Ecto neural progenitor cell (in vitro differentiated cells): ENCODE measurements around the gene HIF3A.
A peak's percentile ranks its signal among the peaks of the same experiment; 100 is the strongest.
"Not testable (repeated sequence)": the region's sequence is repeated elsewhere in the genome, so short reads cannot be mapped to it uniquely, and the experiment has no call there.

Source experiments
- DNase-seq: peaks from one replicate; pipeline ENCODE4 v3.0.0-alpha.2; 2018; ENCODE audit warnings: low spot score

Gene HIF3A

DNA sequence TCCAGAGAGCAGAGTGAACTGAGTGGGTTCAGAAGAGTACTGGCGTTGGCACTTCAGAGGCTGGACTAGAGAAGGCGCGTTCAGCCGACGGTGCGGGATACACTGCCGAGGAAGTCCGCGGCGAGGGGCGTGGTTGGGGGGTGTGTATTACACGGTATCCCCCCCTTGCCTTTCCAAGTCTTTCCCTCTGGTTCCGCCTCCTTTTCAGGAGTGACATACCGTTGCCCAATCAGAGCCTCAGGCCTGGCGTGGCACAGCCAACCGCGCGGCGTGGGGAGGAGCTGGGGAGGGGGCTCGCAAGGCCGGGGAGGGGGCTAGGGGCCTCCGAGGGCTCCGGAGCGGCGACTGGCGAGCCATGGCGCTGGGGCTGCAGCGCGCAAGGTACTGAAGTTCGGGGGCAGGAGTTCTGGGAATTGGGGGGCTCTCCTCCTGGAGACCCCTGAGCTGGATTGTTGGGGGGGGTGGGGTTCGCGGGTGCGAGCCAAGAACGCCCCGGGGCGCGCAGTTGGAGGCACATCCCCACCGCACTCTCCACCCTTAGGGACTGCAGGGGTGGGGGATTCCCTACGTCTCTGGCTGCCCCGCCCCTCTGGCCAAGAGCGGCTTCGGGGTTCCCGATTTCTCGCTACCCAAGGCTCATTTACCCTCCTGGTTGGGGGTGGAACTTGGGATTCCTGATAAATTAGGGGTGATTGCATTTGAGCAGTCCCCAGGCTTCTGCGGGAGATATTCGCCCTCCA is at the start of gene HIF3A:
TSS of gene HIF3A (plus strand) at position 321 of the 740 bp plus-strand sequence. CDS start at position 356, 35 bp downstream.
- DNase-seq: peak; percentile 94

DNA sequence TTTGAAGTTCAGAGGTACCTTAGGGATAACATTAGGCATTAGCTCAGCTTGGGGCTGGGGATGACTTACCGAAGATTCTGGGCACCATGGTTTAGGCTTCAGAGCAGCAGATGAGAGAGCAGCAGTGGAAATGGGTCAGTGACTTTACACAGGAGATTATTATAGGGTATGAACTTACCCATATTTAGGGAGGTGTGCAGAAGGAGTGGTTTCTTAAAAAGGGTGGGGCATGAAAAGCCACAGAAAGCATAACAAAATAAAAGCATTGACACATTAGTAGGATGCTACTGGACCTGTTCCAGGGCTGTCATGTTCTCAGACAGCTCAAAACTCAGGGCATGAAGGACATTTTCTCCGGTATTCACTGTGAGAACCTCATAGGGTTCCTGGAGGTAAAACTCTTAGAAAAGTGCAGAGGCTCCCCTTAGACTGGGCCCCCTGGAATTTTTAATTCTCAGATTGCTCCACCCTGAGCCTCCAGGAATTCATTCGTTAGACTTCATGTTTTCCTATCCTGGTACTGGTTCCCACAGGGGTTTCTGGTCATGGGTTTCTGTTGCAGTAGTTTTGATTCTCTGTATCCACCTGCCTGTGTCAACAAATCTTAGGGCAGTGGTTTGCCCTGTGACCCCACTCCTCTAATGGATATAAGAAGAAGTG is 46.6 kb upstream of the HIF3A start:
- DNase-seq: no peak

DNA sequence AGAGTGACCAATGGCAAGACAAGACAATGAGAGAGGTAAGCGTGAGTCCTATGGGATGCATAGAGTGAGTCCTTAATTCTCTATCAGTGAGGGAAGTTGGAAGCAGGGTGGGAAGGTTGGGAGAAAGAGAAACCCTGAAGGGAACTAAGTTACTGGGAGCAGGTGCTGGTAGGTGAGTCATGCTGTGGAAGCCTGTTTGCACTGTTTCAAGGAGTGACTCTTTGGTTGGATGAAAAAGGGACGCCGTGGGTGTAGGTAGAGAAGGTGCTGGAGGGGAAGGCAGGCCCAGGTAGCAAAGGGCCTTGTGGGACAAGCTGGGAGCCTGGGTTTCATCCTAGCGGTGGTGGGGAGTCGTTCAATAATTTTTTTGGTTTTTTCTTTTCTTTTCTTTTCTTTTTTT is 45.4 kb upstream of the HIF3A start:
- no peak for DNase-seq

DNA sequence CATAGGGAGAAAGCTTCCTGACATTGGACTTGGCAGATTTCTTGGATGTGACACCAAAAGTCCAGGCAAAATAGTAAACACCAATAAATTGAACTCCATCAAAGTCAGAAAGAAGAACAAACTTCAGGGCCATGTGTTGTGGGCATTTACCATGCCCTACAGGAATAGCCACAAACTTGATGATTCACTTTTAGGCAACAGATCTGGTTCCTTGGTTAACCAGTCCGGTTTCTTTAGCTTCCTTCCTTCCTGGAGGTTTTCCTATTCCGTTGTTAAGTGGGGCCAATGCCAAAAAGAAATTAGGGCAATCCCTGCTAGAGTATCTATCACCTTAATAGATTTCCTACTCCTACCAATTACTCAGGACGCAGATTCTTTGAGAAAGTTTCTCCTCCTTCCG is 42.1 kb upstream of the HIF3A start:
- DNase-seq: no peak

DNA sequence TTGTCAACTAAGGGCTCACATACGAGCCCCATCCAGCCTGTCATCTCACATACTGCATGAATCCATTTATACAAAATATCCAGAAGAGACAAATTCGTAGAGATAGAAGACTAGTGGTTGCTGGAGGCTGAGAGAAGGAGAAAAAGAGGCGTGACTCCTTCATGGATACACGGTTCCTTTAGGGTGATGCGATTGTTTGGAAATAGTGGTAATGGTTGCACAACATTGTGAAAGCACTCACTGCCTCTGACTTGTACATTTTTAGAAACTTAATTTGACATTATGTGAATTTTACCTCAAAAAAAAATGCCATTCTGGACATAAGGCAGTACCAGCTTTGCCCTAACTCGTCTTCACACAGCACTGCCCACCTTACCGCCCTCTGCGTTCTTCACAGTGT is 40.0 kb upstream of the HIF3A start:
- DNase-seq: no peak

DNA sequence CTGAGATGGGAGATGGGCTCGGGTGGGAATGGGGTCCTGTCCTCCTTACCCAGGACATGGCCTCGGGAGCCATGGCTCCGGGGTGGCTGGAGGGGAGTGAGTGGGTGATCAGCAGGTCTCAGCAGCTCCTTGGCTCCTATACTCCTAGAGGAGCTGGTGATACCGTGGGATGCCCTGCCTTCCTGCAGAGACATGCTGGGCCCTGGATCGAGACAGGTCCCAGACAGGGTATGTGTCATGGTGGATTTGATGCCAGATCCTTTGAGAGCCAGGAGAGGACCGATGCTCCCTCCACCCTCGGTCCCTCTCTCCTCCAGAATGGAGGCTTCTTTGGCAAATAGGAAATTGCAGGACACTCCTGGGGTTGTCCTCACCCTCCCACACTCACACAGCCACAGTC is 35.3 kb upstream of the HIF3A start:
- not testable (repeated sequence) for DNase-seq

DNA sequence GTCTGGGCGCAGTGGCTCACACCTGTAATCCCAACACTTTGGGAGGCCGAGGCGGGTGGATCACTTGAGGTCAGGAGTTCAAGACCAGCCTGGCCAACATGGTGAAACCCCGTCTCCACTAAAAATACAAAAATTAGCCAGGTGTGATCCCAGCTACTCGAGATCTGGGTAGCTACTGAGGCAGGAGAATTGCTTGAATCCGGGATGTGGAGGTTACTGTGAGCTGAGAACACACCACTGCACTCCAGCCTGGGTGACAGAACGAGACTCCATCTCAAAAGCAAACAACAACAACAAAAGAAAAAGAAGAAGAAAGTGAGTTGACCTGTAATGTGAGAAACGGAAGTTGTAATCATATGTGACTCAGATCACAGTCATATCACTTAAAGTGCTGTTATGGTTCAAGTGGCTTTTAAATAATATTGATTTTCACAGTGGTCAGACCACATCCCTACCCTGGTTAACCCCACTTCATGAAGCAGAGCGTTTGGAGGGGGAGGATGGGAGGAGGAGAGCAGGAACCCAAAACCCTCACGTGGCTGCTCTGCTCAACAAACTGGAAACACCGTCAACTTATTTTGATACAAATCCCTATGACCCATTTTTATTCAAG is 34.1 kb upstream of the HIF3A start:
- not testable (repeated sequence) for DNase-seq

DNA sequence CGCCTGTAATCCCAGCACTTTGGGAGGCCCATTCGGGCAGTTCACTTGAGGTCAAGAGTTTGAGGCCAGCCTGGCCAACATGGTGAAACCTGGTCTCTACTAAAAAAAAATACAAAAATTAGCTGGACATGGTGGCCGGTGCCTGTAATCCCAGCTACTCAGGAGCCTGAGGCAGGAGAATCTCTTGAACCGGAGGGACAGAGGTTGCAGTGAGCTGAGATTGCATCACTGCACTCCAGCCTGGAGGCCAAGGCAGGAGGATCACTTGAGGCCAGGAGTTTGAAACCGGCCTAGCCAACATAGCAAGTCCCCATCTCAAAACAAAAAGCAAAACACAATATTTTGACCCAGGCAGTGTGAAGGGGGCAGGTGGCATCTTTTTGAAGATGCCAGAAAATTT is 32.0 kb upstream of the HIF3A start:
- not testable (repeated sequence) for DNase-seq

DNA sequence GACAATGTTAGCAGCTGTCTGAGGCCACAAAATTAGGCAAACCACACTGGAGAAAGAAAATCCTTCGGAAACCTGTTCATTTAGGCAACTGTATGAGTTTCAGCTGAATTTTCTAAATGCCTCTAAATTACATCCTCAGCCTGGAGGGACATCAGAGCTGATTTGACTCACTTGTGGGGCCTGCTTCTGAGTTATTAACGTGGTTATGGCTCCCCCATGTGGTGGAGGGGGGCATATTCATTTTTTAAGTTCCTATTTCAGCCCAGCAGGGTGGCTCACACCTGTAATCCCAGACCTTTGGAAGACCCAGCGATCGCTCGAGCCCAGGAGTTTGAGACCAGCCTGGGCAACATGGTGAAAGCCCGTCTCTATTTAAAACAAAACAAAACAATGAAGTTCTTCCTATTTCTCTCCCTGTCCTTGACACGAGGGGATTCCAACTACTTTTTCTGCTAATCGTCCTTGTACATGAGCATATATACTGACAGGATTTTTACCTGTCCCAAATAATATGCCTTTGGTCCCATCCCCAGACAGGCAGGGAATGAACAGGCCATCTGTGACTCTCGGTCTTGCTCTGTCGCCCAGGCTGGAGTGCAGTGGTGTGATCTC is 31.5 kb upstream of the HIF3A start:
- peak; percentile 83 for DNase-seq

DNA sequence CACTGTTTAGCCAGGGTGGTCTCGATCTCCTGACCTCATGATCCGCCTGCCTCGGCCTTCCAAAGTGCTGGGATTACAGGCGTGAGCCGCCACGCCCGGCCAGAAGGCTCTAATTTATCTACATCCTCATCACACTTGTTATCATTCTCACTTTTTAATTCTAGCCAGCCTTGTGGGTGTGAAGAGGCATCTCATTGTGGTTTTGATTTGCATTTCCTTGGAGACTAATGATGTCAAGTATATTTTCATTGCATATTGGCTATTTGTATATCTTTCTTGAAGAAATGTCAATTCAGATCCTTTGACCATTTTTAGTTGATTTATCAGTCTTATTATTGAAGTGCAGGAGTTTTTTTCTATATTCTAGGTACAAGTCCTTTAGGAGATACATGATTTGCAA is 27.7 kb upstream of the HIF3A start:
- no peak for DNase-seq

DNA sequence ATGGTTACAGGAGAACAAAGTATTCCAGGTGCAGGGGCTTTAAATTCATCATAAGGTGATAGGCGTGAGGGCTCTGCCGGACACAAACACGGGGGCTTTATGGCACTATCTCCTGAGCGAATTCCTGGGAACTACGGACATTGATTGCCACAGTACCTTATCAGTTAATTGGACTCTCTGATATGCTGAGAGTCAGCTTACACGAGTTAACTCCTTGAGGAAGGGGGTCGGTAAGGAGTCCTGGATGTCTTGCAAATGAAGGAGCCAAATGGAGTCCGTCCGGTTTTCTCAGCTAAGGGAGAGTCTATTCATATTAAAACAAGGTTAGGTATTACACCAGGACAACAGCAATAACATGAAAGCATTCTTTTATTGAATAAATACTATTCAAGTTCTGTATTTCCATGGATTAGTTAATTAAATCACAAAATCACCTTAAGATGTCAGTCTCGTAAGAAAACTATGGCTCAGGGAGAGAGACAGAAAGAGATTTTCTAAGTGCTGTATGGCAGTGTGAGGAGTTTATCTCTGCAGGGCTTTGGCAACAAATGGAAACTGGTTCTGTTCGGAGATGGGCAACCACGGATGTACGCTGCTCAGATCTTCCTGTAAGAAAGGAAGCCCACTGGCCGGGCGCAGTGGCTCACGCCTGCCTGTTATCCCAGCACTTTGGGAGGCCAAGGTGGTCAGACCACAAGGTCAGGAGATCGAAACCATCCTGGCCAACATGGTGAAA is 26.2 kb upstream of the HIF3A start:
- DNase-seq: no peak

DNA sequence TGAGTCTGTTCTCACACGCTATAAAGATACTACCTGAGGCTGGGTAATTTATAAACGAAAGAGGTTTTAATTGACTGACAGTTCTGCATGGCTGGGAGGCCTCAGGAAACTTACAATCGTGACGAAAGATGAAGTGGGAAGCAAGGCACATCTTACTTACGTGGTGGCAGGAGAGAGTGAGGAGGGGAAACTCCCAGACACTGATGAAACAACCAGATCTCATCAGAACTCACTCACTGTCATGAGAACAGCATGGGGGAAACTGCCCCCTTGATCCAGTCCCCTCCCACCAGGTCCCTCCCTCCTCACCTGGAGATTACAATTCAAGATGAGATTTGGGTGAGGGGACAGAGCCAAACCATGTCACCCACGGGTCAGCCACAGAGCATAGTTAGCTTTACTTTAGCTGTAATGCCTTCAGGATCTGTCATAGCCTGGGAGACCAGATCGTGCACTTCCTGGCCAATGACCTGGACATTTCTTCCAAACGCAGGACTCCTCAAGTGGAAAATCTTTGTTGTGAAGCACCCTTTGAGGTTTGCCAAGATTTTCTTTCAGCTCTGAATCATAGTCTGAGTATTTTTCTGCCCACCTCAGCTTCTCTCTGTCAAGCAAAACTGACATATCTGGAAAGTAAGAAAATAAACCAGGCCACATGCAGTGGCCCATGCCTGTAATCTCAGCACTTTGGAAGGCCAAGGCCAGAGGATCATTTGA is 25.2 kb upstream of the HIF3A start:
- DNase-seq: no peak

DNA sequence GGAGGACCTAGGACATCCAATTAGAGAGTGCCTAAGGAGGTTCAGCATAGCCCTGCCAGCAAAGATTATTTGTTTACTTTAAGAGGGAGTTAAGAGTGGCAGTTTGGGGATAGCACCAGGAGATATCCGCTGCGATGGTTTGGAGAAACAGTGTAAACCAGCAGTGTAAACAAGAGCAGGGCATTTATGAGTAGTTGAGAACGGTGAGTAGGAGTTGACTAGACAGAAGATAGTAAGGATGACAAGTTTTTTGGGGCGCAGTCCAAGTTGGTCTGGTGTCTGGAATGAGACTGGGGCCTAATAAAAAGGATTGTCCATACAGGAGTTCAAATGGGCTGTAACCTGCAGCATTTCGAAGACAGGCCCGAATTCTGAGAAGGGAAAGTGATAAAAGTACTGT is 22.9 kb upstream of the HIF3A start:
- not testable (repeated sequence) for DNase-seq

DNA sequence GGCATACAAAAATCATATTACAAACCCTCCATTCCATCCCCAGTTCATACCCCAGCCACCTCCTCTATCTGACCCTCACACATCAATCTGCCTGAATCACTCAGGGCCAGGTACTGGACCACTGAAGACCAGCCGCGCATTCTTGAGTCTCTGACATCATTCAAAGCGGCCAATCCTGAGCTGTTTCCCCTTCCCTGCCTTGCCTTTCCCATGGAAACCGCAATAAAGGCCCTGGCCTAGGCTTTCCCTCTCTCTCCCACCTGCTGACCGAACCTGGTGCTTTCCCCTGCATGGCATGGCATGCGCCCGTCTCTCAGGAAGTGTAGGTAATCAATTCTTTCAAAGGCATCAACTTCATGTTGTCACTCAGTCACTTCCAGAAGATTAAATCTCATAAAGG is 17.7 kb upstream of the HIF3A start:
- DNase-seq: no peak

DNA sequence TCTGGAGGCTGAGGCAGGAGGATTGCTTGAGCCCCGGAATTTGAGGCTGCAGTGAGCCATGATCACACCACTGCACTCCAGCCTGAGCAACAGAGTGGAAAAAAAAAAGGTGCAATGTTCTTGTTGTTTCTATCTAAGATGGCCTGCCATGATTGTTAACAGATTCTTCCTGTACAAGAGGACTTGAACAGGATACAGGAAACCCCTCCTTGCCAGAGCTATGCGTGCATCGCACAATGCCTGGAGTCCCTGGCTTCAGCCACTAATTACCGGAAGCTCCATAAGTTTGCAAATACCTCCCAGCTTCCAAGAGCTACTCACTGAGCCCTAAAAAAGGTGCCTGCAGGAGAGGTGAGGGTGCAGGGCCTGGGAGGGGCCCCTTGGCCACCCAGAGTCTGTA is 13.1 kb upstream of the HIF3A start:
- no peak for DNase-seq

DNA sequence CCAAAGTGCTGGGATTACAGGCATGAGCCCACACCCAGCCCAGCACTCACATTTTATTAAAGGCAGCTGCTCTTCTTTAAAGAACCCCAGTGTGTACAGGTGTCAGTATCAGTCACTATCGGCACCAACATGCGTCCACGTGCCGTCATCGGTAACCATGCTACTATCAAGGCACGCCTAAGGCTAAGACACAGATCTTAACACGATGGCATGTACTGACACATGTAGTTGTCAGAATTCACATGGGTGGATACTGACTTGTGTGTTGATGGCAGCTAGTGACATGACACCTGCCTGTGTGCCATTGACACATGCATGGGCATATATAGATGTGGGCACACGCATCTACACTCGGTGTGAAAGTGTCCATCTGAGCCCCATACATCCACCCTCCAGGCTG is 12.2 kb upstream of the HIF3A start:
- no peak for DNase-seq

DNA sequence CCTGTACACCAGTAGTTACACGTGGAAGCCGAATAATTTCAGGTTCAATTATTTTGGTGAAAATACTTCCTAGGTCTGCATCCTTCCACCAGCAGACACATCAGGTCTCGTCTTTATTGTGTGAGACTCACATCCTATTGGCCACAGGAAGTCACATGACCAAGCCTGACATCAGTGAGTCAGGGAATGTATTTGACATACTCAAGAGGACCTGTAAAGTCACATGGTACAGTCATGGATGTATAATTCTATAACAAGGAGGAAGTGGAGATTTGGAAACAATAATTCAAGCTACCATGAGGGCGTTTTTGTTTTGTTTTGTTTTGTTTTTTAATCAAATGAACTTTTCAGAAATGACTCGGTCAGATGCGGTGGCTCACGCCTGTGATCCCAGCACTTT is 9.3 kb upstream of the HIF3A start:
- DNase-seq: no peak

DNA sequence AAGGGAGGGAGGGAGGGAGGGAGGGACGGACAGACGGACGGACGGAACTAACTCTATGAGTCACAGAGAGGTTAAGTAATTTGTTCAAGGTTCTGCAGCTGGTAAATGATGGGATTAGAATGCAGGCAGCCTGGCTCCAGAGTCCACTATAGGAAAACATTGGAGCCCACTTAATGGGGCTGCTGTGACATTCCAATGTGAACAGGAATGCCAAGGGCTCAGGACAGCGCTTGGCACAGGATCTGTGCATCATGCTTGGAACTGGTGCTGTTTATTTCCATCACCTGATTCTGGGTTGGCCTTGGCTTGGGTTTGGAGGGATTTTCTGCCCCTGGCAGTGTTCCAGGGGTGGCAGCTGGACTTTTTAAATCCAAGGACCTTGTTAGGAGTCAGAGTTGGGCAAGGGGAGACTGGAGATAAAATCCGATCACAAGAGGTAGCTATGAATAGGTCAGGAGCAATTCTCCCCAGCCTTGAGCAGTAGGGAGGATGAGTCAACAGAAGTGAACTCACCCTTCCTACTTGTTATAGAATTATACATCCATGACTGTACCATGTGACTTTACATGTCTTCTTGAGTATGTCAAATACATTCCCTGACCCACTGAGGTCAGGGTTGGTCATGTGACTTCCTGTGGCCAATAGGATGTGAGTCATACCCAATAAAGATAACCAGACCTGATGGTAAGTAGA is 7.8 kb upstream of the HIF3A start:
- no peak for DNase-seq

DNA sequence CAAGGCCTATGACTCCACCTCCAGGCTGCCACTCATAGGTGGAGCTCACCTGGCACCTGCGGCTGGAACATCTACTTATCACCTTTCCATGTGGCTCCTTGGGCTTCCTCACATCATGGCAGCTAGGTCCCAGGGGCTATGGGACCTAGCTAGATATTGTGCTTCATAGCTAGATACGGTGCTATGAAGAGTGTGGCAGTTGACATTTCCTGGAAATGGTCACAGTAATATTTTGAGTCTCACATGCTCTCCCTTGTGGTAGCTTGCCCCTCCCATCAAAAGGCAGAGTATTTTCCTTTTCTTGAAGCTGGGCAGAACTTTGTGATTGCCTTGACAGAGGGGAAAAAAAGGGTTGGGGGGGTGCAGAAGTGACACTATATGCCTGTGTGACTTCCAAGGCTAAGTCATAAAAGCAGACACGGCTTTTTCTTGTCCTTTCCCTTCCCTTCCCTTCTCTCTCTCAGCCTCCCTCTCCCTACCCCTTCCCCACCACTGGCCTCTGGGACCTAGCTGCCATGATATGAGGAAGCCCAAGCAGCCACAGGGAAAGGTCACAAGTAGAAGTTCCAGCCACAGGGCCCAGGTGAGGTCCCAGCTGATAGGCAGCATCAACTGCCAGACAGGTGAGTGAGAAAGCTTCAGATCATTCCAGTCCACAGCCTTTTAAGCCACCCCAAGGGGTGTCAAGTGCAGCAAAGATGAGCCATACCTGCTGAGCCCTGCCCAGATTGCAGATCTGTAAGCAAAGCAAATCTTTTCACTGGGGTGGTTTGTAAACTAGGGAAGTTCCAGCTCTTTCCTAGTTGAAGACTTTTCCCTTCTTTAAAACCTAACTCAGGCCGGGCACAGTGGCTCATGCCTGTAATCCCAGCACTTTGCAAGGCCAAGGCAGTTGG is 6.9 kb upstream of the HIF3A start:
- no peak for DNase-seq

DNA sequence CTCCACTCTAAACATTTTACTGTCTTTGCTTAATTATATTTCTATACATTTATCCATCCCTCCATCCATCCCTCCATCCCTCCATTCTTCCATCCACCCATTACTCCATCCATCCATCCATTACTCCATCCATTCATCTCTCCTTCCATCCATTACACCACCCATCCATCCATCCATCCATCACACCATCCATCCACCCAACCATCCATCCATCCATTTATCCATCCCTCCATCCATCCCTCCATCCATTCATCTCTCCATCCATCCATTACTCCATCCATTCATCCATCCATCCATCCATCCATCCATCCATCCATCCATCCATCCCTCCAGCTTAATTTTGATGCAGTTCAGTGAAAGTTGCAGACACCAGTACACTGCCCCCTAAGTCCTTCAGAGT is 5.0 kb upstream of the HIF3A start:
- no peak for DNase-seq
